Common myeloid progenitor, CD34-positive (primary cell): ENCODE data around the gene USHBP1.
A peak's percentile ranks its signal among the peaks of the same experiment; 100 is the strongest.

Experiments used
- CTCF ChIA-PET: fragments of 350-600 bp; sonication (Branson Sonifier 250); formaldehyde crosslinking; loops from one replicate; lab custom pipeline; 2021; ENCODE audit warnings: antibody characterized with exemption; lab: Charles Lee
- POLR2A ChIA-PET: fragments of 350-600 bp; sonication (Branson Sonifier 250); formaldehyde crosslinking; loops from one replicate; lab custom pipeline; 2021; ENCODE audit warnings: antibody characterized with exemption; lab: Charles Lee
- DNase-seq, 3 donors: peaks; one replicate each; pipeline versions ENCODE4 v3.0.0 to v3.0.0-alpha.2; 2013
- H3K27ac ChIP-seq, 2 experiments: 1 replicate in 1 of 2; 2 replicates in 1 of 2; pipeline ENCODE4 v1.7.0; 2013; ENCODE audit warnings: inconsistent platforms in 2 of 2, low read length in 2 of 2, mild to moderate bottlenecking in 2 of 2, low read depth in 1 of 2, moderate library complexity in 1 of 2; ENCODE audit not compliant: severe bottlenecking in 2 of 2, insufficient read depth in 1 of 2, poor library complexity in 1 of 2
- H3K27me3 ChIP-seq, 5 experiments: replicated peaks in 2 of 5; 1 replicate in 3 of 5; 2 replicates in 2 of 5; pipeline versions ENCODE4 v1.6.1 to v1.7.0; 2013; ENCODE audit warnings: low read length in 4 of 5, mild to moderate bottlenecking in 2 of 5, moderate library complexity in 2 of 5, inconsistent platforms in 1 of 5; ENCODE audit not compliant: insufficient read depth in 5 of 5, control insufficient read depth in 4 of 5
- H3K36me3 ChIP-seq, 4 experiments: 1 replicate in 2 of 4; 2 replicates in 2 of 4; pipeline versions ENCODE4 v1.6.1 to v1.7.0; 2013; ENCODE audit warnings: low read length in 3 of 4, control low read depth in 1 of 4, mild to moderate bottlenecking in 1 of 4; ENCODE audit not compliant: control insufficient read depth in 4 of 4, insufficient read depth in 4 of 4
- H3K4me1 ChIP-seq, 4 experiments: 1 replicate in 3 of 4; 2 replicates in 1 of 4; pipeline versions ENCODE4 v1.6.1 to v1.7.1; 2013; ENCODE audit warnings: low read length in 3 of 4, mild to moderate bottlenecking in 3 of 4, control low read depth in 1 of 4, inconsistent platforms in 1 of 4, moderate library complexity in 1 of 4; ENCODE audit not compliant: control insufficient read depth in 4 of 4, insufficient read depth in 4 of 4; ENCODE audit errors: control extremely low read depth in 1 of 4
- H3K4me3 ChIP-seq, 7 experiments: 1 replicate in 4 of 7; 2 replicates in 3 of 7; pipeline versions ENCODE4 v1.5.1 to v1.7.0; 2013; ENCODE audit warnings: mild to moderate bottlenecking in 7 of 7, low read length in 6 of 7, moderate library complexity in 6 of 7, inconsistent platforms in 2 of 7, low read depth in 2 of 7, control low read depth in 1 of 7; ENCODE audit not compliant: insufficient read depth in 4 of 7, control insufficient read depth in 1 of 7; ENCODE audit errors: extremely low read depth in 1 of 7
- H3K9me3 ChIP-seq, 5 experiments: 1 replicate in 4 of 5; 2 replicates in 1 of 5; pipeline versions ENCODE4 v1.6.1 to v1.7.1; 2013; ENCODE audit warnings: low read length in 4 of 5, mild to moderate bottlenecking in 2 of 5, inconsistent platforms in 1 of 5, low read depth in 1 of 5, moderate library complexity in 1 of 5; ENCODE audit not compliant: control insufficient read depth in 4 of 5, insufficient read depth in 2 of 5; ENCODE audit errors: control extremely low read depth in 1 of 5
- WGBS: methylation state at CpG from one replicate; pipeline ENCODE4 v1.1.5; 2013; ENCODE audit not compliant: insufficient coverage; 5-methylcytosine and 5-hydroxymethylcytosine counted together

Gene USHBP1

GRCh38 chr19:17294051-17294891, 29.7 kb upstream of the USHBP1 start:
- CTCF ChIA-PET: interaction anchor here (0.8 to 17.5 kb wide), 5 partner anchors 11 to 95 kb away, joined by 3 to 183 read pairs (median 5); partner anchors contain the start of genes BABAM1, MRPL34 and USHBP1
- peaks cover 0 to 13% (median 8%) of the 10 kb centered on the region in 4 experiments for H3K4me1 ChIP-seq
- no peaks in the 10 kb centered on the region for H3K27me3 ChIP-seq
- H3K9me3 ChIP-seq: peaks cover 0 to 8% (median 0%) of the 10 kb centered on the region in 5 experiments
- H3K27ac ChIP-seq: no peak overlapping the region
- no peak overlapping the region for H3K4me3 ChIP-seq
- 93% methylated on average over 45 of the region's 48 CpGs for WGBS
- peaks cover 2 to 22% (median 18%) of the 10 kb centered on the region in 4 experiments for H3K36me3 ChIP-seq
- POLR2A ChIA-PET: interaction anchor here (1.1 kb wide), 1 partner anchor 11 kb away, joined by 3 read pairs; the partner anchor contains the start of gene MRPL34
- peak in 2 of 3 donors; percentile 48 to 53 for DNase-seq

GRCh38 chr19:17293605-17294004, 29.1 kb upstream of the USHBP1 start:
- H3K4me1 ChIP-seq: peaks cover 0 to 16% (median 8%) of the 10 kb centered on the region in 4 experiments
- DNase-seq: no peak
- ChIA-PET CTCF (interaction anchor here (0.8 to 17.5 kb wide), 9 partner anchors 9 to 95 kb away, joined by 3 to 183 read pairs (median 7); partner anchors contain the start of genes ABHD8, ANKLE1, BABAM1 and DDA1), POLR2A (interaction anchor here (1.1 kb wide), 1 partner anchor 12 kb away, joined by 3 read pairs; the partner anchor contains the start of gene MRPL34)
- H3K9me3 ChIP-seq: peaks cover 0 to 6% (median 0%) of the 10 kb centered on the region in 5 experiments
- H3K27ac ChIP-seq: no peak overlapping the region
- H3K4me3 ChIP-seq: no peak overlapping the region
- WGBS: 94% methylated on average over 14 of the region's 14 CpGs
- no peaks in the 10 kb centered on the region for H3K27me3 ChIP-seq
- peaks cover 2 to 20% (median 15%) of the 10 kb centered on the region in 4 experiments for H3K36me3 ChIP-seq

- WGBS: under 1% methylated on average over 37 of the region's 46 CpGs
- H3K27ac ChIP-seq: peak overlapping the region in 1 of 2 experiments; percentile 75
- H3K4me1 ChIP-seq: peaks cover 0 to 16% (median 8%) of the 10 kb centered on the region in 4 experiments
- no peaks in the 10 kb centered on the region for H3K27me3 ChIP-seq
- peak overlapping the region; percentile 58 to 86 (median 70) for H3K4me3 ChIP-seq
- no peaks in the 10 kb centered on the region for H3K9me3 ChIP-seq
- ChIA-PET CTCF (interaction anchor here (0.6 to 17.5 kb wide), 11 partner anchors 10 to 99 kb away, joined by 3 to 183 read pairs (median 6); partner anchors contain the start of genes ABHD8, ANKLE1, BABAM1 and DDA1), POLR2A (interaction anchor here (0.7 kb wide), 1 partner anchor 37 kb away, joined by 3 read pairs; no protein-coding TSS in a partner anchor)
- peak; percentile 77 to 88 (median 86) for DNase-seq
- H3K36me3 ChIP-seq: peaks cover 2 to 15% (median 10%) of the 10 kb centered on the region in 4 experiments
Observed at GRCh38 chr19:17292301-17293074, 27.9 kb upstream of the USHBP1 start.

GRCh38 chr19:17289489-17289888, 24.9 kb upstream of the USHBP1 start:
- H3K4me1 ChIP-seq: peaks cover 0 to 16% (median 8%) of the 10 kb centered on the region in 4 experiments
- 14% methylated on average over 20 of the region's 22 CpGs for WGBS
- peak; percentile 84 to 94 (median 91) for DNase-seq
- H3K27me3 ChIP-seq: no peaks in the 10 kb centered on the region
- H3K9me3 ChIP-seq: no peaks in the 10 kb centered on the region
- CTCF ChIA-PET: interaction anchor here (0.7 to 17.5 kb wide), 3 partner anchors 17 to 107 kb away, joined by 3 to 183 read pairs (median 4); partner anchors contain the start of genes BABAM1 and USHBP1
- H3K27ac ChIP-seq: no peak overlapping the region
- peaks cover 2 to 20% (median 8%) of the 10 kb centered on the region in 4 experiments for H3K36me3 ChIP-seq
- H3K4me3 ChIP-seq: peak overlapping the region in 2 of 7 experiments; percentile 19 to 37
- POLR2A ChIA-PET: interaction anchor here (0.6 kb wide), 1 partner anchor 190 kb away, joined by 3 read pairs; no protein-coding TSS in a partner anchor

GRCh38 chr19:17286752-17287151, 22.2 kb upstream of the USHBP1 start:
- ChIA-PET POLR2A (no interaction called here), CTCF (interaction anchor here (0.8 to 17.5 kb wide), 2 partner anchors 22 to 25 kb away, joined by 3 to 183 read pairs; partner anchors contain the start of genes BABAM1, DDA1 and USHBP1)
- Histone ChIP-seq H3K27me3 (no peaks in the 10 kb centered on the region), H3K9me3 (no peaks in the 10 kb centered on the region), H3K4me1 (peaks cover 0 to 19% (median 12%) of the 10 kb centered on the region in 4 experiments), H3K4me3 (no peak overlapping the region), H3K36me3 (peaks cover 0 to 30% (median 9%) of the 10 kb centered on the region in 4 experiments), H3K27ac (no peak overlapping the region)
- no peak for DNase-seq
- 98% methylated on average over 9 of the region's 9 CpGs for WGBS

GRCh38 chr19:17286263-17286662, 21.7 kb upstream of the USHBP1 start:
- CTCF ChIA-PET: interaction anchor here (0.8 to 17.5 kb wide), 2 partner anchors 23 to 25 kb away, joined by 3 to 183 read pairs; partner anchors contain the start of genes BABAM1, DDA1 and USHBP1

More at GRCh38 chr19:17286263-17286662, 21.7 kb upstream of the USHBP1 start:
- Histone ChIP-seq H3K27me3 (no peaks in the 10 kb centered on the region), H3K36me3 (peaks cover 0 to 30% (median 9%) of the 10 kb centered on the region in 4 experiments), H3K4me1 (peaks cover 0 to 24% (median 17%) of the 10 kb centered on the region in 4 experiments), H3K9me3 (no peaks in the 10 kb centered on the region), H3K4me3 (no peak overlapping the region), H3K27ac (no peak overlapping the region)
- no peak for DNase-seq
- WGBS: 97% methylated on average over 11 of the region's 11 CpGs
- POLR2A ChIA-PET: no interaction called here
